Endothelial cell of umbilical vein (primary cell): Measurements from ENCODE around the gene IQGAP2. TPM values are rescaled to one million over a fixed set of nuclear protein-coding genes. Genes with fewer than 3 reads are reported as not detected.

Experiments used
- BruUV-seq: library from RNA; stranded (reverse); fragments of 400-500 nt; replicated peaks from 2 replicates; lab custom pipeline; 2021; lab: Mats Ljungman, UMichigan
- CTCF ChIA-PET: fragments of 300-600, 350-600 bp; sonication (Branson Sonifier 250); formaldehyde crosslinking; loops from one replicate; lab custom pipeline; 2021; ENCODE audit warnings: antibody characterized with exemption, inconsistent platforms; lab: Charles Lee
- POLR2A ChIA-PET: fragments of 300-600, 350-600 bp; sonication (Branson Sonifier 250); formaldehyde crosslinking; loops from one replicate; lab custom pipeline; 2021; ENCODE audit warnings: antibody characterized with exemption, inconsistent platforms; lab: Charles Lee
- DNase-seq: peaks from one replicate; pipeline ENCODE4 v3.0.0-alpha.2; 2011; ENCODE audit warnings: low read depth, low spot score
- FAIRE-seq: peaks from 2 replicates; lab custom pipeline; 2011; peaks lifted over from hg19 to GRCh38; lab: Jason Lieb, UNC
- H2AFZ ChIP-seq: 2 replicates; pipeline ENCODE4 v1.6.0; 2012; ENCODE audit warnings: low read depth, low read length, control low read depth, inconsistent platforms
- H3K27ac ChIP-seq: 2 replicates; pipeline ENCODE4 v1.5.1; 2011; ENCODE audit warnings: low read depth, mild to moderate bottlenecking, control low read depth, low read length, moderate library complexity; ENCODE audit not compliant: insufficient read depth
- H3K27me3 ChIP-seq, 2 experiments: 2 replicates each; pipeline versions ENCODE4 v1.6.0 to v1.6.1; 2011; ENCODE audit warnings: low read length in 2 of 2, mixed read lengths in 1 of 2; ENCODE audit not compliant: control insufficient read depth in 2 of 2, insufficient read depth in 2 of 2
- H3K36me3 ChIP-seq, 2 experiments: 2 replicates in 1 of 2; 3 replicates in 1 of 2; pipeline ENCODE4 v1.5.1; 2011; ENCODE audit warnings: low read length in 2 of 2, mild to moderate bottlenecking in 1 of 2, moderate library complexity in 1 of 2; ENCODE audit not compliant: control insufficient read depth in 2 of 2, insufficient read depth in 2 of 2; ENCODE audit errors: extremely low read depth in 1 of 2
- H3K4me1 ChIP-seq: 3 replicates; pipeline ENCODE4 v1.5.1; 2011; ENCODE audit warnings: mild to moderate bottlenecking, low read length; ENCODE audit not compliant: control insufficient read depth, insufficient read depth; ENCODE audit errors: extremely low read depth
- H3K4me2 ChIP-seq: 2 replicates; pipeline ENCODE4 v1.6.1; 2011; ENCODE audit warnings: low read length, control low read depth, mixed read lengths; ENCODE audit not compliant: insufficient read depth
- H3K4me3 ChIP-seq, 3 experiments: fragments of 200-600 bp in 1 of 3; sonication (generic), shearing (Covaris generic) in 1 of 3; replicated peaks in 1 of 3; 2 replicates each; pipeline ENCODE4 v1.5.1; 2011 to 2016; ENCODE audit warnings: control low read depth in 3 of 3, low read length in 3 of 3, mild to moderate bottlenecking in 2 of 3, inconsistent platforms in 1 of 3, low read depth in 1 of 3, moderate library complexity in 1 of 3; ENCODE audit not compliant: insufficient read depth in 1 of 3
- H3K79me2 ChIP-seq: 2 replicates; pipeline ENCODE4 v1.6.0; 2012; ENCODE audit warnings: low read length, inconsistent platforms; ENCODE audit not compliant: control insufficient read depth, insufficient read depth
- H3K9ac ChIP-seq: replicated peaks from 2 replicates; pipeline ENCODE3; 2011; ENCODE audit warnings: low read length, control low read depth; ENCODE audit not compliant: insufficient read depth; ENCODE audit errors: extremely low read depth
- H3K9me1 ChIP-seq: replicated peaks from 3 replicates; pipeline ENCODE4 v1.6.0; 2011; ENCODE audit warnings: mild to moderate bottlenecking, low read length; ENCODE audit not compliant: control insufficient read depth, insufficient read depth; ENCODE audit errors: extremely low read depth
- H3K9me3 ChIP-seq: replicated peaks from 2 replicates; pipeline ENCODE4 v1.5.1; 2012; ENCODE audit warnings: low read length, inconsistent platforms; ENCODE audit not compliant: control insufficient read depth, insufficient read depth
- H4K20me1 ChIP-seq: replicated peaks from 2 replicates; pipeline ENCODE3; 2011; ENCODE audit warnings: mild to moderate bottlenecking, low read length; ENCODE audit not compliant: control insufficient read depth, insufficient read depth; ENCODE audit errors: extremely low read depth
- EZH2 ChIP-seq: IDR thresholded peaks from 2 replicates; pipeline ENCODE4 v1.6.1; 2012; ENCODE audit warnings: borderline replicate concordance, low read depth, mild to moderate bottlenecking, moderate library complexity, low read length, inconsistent platforms; ENCODE audit not compliant: severe bottlenecking
- FOS ChIP-seq: IDR thresholded peaks from 2 replicates; pipeline ENCODE4 v1.6.1; 2011; ENCODE audit warnings: mild to moderate bottlenecking, low read length, moderate library complexity, borderline replicate concordance; ENCODE audit not compliant: insufficient read depth
- GATA2 ChIP-seq: IDR thresholded peaks from 2 replicates; pipeline ENCODE4 v1.7.0; 2011; ENCODE audit warnings: low read depth, mild to moderate bottlenecking, moderate library complexity, mixed read lengths, low read length; ENCODE audit not compliant: insufficient read length, insufficient read depth
- JUN ChIP-seq: IDR thresholded peaks from 2 replicates; pipeline ENCODE4 v1.6.1; 2011; ENCODE audit warnings: borderline replicate concordance, low read depth; ENCODE audit not compliant: insufficient read length, insufficient read depth
- MYC ChIP-seq: IDR thresholded peaks from one replicate; pipeline ENCODE4 v1.6.1; 2011; ENCODE audit warnings: mild to moderate bottlenecking, low read depth, low read length
- POLR2A ChIP-seq: IDR thresholded peaks from 2 replicates; pipeline ENCODE4 v1.6.1; 2012; ENCODE audit warnings: low read depth, mild to moderate bottlenecking, control low read depth, low read length
- POLR2AphosphoS5 ChIP-seq: IDR thresholded peaks from 2 replicates; pipeline ENCODE4 v1.6.1; 2012; ENCODE audit warnings: low read depth, mild to moderate bottlenecking, control low read depth, low read length, moderate library complexity; ENCODE audit not compliant: insufficient read depth
- dilution Hi-C: fragments of 300-500 bp; cut with MboI; formaldehyde crosslinking; loops from one replicate; pipeline ENCODE4 v1.15.0; 2019; ENCODE audit warnings: low sequenced_read_pairs; ENCODE audit not compliant: extremely low pct_ligation_motif_present
- intact Hi-C: fragments of 100-400 bp; cut with micrococcal nuclease; formaldehyde crosslinking; loops from one replicate; pipeline ENCODE4 v1.10.0; 2022
- polyA plus RNA-seq, 4 experiments: library from polyadenylated mRNA; depleted of rRNA in 3 of 4; stranded (reverse) in 3 of 4; unstranded in 1 of 4; fragments of >200 nt; gene quantifications; 2 replicates each; pipeline versions ENCODE4 v1.2.1 to v1.2.3, GENCODE V29; 2011 to 2012; ENCODE audit warnings: missing spikeins in 1 of 4
- total RNA-seq: library from RNA; stranded (reverse); gene quantifications from 2 replicates; pipeline ENCODE4 v1.2.3, GENCODE V29; 2021
- TF ChIP-seq, protein P1 (sequence below): IDR thresholded peaks from 2 replicates; pipeline ENCODE4 v1.6.1; 2011; ENCODE audit not compliant: insufficient read depth, insufficient read length
- TF ChIP-seq, protein P2 (sequence below), 2 donors: IDR thresholded peaks; 1 replicate in 1 of 2; 2 replicates in 1 of 2; pipeline ENCODE4 v1.5.1; 2011; ENCODE audit warnings: low read length in 2 of 2, mild to moderate bottlenecking in 2 of 2, moderate library complexity in 2 of 2, control low read depth in 1 of 2, inconsistent platforms in 1 of 2, low read depth in 1 of 2; ENCODE audit not compliant: insufficient read depth in 1 of 2; ENCODE audit errors: extremely low read depth in 1 of 2

IQGAP2 gene
- total and polyA plus RNA-seq, 2 donors (not counting 3 experiments of a cell fraction or from before 2014, with no cell fraction given) = 4.5 to 4.7 TPM

DNA sequence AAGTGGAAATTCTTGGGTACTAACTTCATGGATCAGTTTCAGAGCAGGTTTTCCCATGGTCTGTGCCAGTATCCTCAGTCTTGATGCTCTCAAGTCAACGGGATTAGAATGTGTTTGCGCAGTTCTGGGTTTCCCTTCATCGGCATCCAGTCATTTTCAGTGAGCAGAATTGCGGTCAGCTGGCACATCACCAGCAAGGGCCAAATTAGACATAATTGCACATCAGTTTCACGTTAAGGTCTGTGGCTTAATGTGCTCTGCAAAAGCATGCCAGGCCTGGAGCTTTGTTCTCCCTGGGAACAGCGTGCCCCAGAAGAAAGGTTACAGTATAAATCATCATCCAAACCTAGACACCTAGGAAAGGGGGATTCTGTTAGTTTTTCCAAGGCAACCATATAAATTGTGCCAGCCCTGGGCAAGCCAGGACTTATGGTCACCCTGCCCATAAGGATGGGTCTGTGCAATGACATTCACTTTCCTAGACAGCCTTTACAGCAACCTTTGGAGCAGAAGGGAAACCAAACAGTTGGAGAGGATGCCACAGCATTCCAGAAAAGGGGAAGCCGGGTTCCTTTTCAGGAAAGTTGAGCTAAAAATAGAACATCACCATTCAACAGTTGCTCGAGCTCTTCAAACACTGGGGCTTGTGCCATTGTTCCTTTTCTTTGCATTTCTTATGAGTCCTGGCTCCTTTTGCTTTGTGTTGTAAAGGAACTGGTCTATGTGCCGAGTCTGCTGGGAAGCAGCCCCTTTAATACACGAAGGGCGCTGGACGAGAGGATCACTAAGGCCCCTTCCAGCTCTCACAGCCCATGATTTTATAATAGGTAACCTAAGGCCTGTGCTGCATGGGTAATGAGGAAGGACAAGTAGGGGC lies 23.1 kb downstream of the IQGAP2 start:
- H3K4me3 ChIP-seq = no peak overlapping the region
- H3K79me2 ChIP-seq = no peaks in the 10 kb centered on the region
- H3K4me1 ChIP-seq = no peaks in the 10 kb centered on the region
- dilution Hi-C loops (no loop called here), intact Hi-C loops (no loop called here)
- no peak overlapping the region for H2AFZ ChIP-seq
- no peak overlapping the region for H3K4me2 ChIP-seq
- no peak for TF ChIP-seq POLR2A
- TF ChIP-seq JUN = no peak
- TF ChIP-seq GATA2 = no peak
- no peak for TF ChIP-seq EZH2
- TF ChIP-seq MYC = no peak
- TF ChIP-seq, protein P1, sequence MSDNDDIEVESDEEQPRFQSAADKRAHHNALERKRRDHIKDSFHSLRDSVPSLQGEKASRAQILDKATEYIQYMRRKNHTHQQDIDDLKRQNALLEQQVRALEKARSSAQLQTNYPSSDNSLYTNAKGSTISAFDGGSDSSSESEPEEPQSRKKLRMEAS = no peak
- no peak for TF ChIP-seq POLR2AphosphoS5
- TF ChIP-seq, protein P2, sequence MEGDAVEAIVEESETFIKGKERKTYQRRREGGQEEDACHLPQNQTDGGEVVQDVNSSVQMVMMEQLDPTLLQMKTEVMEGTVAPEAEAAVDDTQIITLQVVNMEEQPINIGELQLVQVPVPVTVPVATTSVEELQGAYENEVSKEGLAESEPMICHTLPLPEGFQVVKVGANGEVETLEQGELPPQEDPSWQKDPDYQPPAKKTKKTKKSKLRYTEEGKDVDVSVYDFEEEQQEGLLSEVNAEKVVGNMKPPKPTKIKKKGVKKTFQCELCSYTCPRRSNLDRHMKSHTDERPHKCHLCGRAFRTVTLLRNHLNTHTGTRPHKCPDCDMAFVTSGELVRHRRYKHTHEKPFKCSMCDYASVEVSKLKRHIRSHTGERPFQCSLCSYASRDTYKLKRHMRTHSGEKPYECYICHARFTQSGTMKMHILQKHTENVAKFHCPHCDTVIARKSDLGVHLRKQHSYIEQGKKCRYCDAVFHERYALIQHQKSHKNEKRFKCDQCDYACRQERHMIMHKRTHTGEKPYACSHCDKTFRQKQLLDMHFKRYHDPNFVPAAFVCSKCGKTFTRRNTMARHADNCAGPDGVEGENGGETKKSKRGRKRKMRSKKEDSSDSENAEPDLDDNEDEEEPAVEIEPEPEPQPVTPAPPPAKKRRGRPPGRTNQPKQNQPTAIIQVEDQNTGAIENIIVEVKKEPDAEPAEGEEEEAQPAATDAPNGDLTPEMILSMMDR (IDR thresholded peaks at IDR 0.05; ENCODE audit: extremely low read depth in 1 of 2, insufficient read depth in 1 of 2, low read depth in 1 of 2, low read length in 2 of 2) = no peak
- no peak for TF ChIP-seq FOS
- ChIA-PET POLR2A (no interaction called here), CTCF (no interaction called here)
- H3K9me1 ChIP-seq = no peaks in the 10 kb centered on the region
- FAIRE-seq (no peak), DNase-seq (peak; percentile 30)
- H3K9ac ChIP-seq = no peak overlapping the region
- H3K36me3 ChIP-seq = no peaks in the 10 kb centered on the region
- BruUV-seq = no TSS peak
- H3K27ac ChIP-seq = no peak overlapping the region
- H3K9me3 ChIP-seq = no peaks in the 10 kb centered on the region
- no peaks in the 10 kb centered on the region for H4K20me1 ChIP-seq
- peaks cover 0 to 1% of the 10 kb centered on the region in 2 experiments for H3K27me3 ChIP-seq
